Adrenal gland (tissue), 5 donors: ENCODE measurements around the gene ING5.

Experiments used
- POLR2A ChIP-seq, 2 donors: fragments of 450-650 bp; IDR thresholded peaks; one replicate each; pipeline ENCODE4 v1.6.1; 2017; ENCODE audit warnings: antibody characterized with exemption in 2 of 2, mild to moderate bottlenecking in 2 of 2, moderate library complexity in 1 of 2
- TF ChIP-seq, protein P1 (sequence below), 6 experiments: fragments of 450-650 bp in 4 of 6; fragments of 200-600 bp in 2 of 6; sonication (generic) in 1 of 6; IDR thresholded peaks; 1 replicate in 5 of 6; 2 replicates in 1 of 6; pipeline versions ENCODE4 v1.5.1 to v1.8.0; 2016 to 2021; ENCODE audit warnings: antibody characterized with exemption in 6 of 6, mild to moderate bottlenecking in 2 of 6, moderate library complexity in 1 of 6
- donor health status: DM: no; HTN: no; CAD: no.

GRCh38 chr2:241760301-241760771 lies 58.5 kb downstream of the ING5 start:
- TF ChIP-seq, protein P1, sequence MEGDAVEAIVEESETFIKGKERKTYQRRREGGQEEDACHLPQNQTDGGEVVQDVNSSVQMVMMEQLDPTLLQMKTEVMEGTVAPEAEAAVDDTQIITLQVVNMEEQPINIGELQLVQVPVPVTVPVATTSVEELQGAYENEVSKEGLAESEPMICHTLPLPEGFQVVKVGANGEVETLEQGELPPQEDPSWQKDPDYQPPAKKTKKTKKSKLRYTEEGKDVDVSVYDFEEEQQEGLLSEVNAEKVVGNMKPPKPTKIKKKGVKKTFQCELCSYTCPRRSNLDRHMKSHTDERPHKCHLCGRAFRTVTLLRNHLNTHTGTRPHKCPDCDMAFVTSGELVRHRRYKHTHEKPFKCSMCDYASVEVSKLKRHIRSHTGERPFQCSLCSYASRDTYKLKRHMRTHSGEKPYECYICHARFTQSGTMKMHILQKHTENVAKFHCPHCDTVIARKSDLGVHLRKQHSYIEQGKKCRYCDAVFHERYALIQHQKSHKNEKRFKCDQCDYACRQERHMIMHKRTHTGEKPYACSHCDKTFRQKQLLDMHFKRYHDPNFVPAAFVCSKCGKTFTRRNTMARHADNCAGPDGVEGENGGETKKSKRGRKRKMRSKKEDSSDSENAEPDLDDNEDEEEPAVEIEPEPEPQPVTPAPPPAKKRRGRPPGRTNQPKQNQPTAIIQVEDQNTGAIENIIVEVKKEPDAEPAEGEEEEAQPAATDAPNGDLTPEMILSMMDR (IDR thresholded peaks at IDR 0.05), result no peak
- TF ChIP-seq POLR2A (IDR thresholded peaks at IDR 0.05), result no peak
